Suprapubic skin (tissue), 4 donors: ENCODE data around the gene BICD1.

Experiments used
- EP300 ChIP-seq: sonication (generic); formaldehyde crosslinking; IDR thresholded peaks from one replicate; pipeline ENCODE4 v1.6.1; 2017; ENCODE audit warnings: antibody characterized with exemption
- POLR2A ChIP-seq, 2 donors: fragments of 450-650 bp; IDR thresholded peaks; one replicate each; pipeline ENCODE4 v1.6.1; 2017; ENCODE audit warnings: antibody characterized with exemption in 2 of 2, mild to moderate bottlenecking in 2 of 2, moderate library complexity in 2 of 2
- POLR2AphosphoS5 ChIP-seq, 3 donors: sonication (generic); formaldehyde crosslinking; IDR thresholded peaks; one replicate each; pipeline ENCODE4 v1.6.1; 2017; ENCODE audit warnings: antibody characterized with exemption in 3 of 3
- TF ChIP-seq, protein P1 (sequence below), 2 donors: fragments of 200-600 bp in 1 of 2; fragments of 450-650 bp in 1 of 2; sonication (generic) in 1 of 2; IDR thresholded peaks; one replicate each; pipeline ENCODE4 v1.5.1; 2016 to 2019; ENCODE audit warnings: antibody characterized with exemption in 2 of 2, mild to moderate bottlenecking in 1 of 2, moderate library complexity in 1 of 2

DNA sequence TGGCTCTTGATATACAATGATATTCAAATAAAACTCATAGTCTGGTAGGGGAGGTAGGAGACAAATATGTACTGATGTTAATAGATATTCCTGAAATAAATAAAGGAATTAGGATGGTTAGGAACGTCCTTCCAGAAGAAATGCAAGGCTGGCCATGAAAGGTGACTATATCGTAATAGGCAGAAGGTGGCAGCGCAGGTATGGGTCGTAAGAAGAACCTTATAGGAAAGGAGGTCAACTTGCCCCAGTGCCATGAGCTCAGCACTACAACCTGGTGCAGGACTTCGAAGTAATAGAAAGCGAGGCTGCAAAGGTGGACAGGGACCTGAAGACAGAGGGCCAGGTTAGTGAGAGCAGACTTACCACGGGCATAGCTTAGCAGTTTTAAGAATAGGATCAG, 237.4 kb downstream of the BICD1 start:
- no peak for TF ChIP-seq POLR2A (IDR thresholded peaks at IDR 0.05)
- TF ChIP-seq, protein P1, sequence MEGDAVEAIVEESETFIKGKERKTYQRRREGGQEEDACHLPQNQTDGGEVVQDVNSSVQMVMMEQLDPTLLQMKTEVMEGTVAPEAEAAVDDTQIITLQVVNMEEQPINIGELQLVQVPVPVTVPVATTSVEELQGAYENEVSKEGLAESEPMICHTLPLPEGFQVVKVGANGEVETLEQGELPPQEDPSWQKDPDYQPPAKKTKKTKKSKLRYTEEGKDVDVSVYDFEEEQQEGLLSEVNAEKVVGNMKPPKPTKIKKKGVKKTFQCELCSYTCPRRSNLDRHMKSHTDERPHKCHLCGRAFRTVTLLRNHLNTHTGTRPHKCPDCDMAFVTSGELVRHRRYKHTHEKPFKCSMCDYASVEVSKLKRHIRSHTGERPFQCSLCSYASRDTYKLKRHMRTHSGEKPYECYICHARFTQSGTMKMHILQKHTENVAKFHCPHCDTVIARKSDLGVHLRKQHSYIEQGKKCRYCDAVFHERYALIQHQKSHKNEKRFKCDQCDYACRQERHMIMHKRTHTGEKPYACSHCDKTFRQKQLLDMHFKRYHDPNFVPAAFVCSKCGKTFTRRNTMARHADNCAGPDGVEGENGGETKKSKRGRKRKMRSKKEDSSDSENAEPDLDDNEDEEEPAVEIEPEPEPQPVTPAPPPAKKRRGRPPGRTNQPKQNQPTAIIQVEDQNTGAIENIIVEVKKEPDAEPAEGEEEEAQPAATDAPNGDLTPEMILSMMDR (IDR thresholded peaks at IDR 0.05), result no peak
- TF ChIP-seq POLR2AphosphoS5 (IDR thresholded peaks at IDR 0.05), result no peak
- TF ChIP-seq EP300, result no peak
